Keratinocyte (primary cell): Measurements from ENCODE around the gene ELL. TPM values are rescaled to one million over a fixed set of nuclear protein-coding genes. Genes with fewer than 3 reads are reported as not detected.

Experiments
- DNase-seq: peaks from one replicate; pipeline ENCODE4 v3.0.0-alpha.2; 2011; ENCODE audit warnings: low read depth, missing footprints, low spot score
- FAIRE-seq: peaks from 2 replicates; lab custom pipeline; 2011; peaks lifted over from hg19 to GRCh38; lab: Jason Lieb, UNC
- H2AFZ ChIP-seq: 2 replicates; pipeline ENCODE4 v1.6.0; 2012; ENCODE audit warnings: low read length, control low read depth, inconsistent platforms; ENCODE audit not compliant: control insufficient read depth
- H3K27ac ChIP-seq: 2 replicates; pipeline ENCODE4 v1.5.1; 2011; ENCODE audit warnings: low read length; ENCODE audit not compliant: control insufficient read depth, insufficient read depth
- H3K27me3 ChIP-seq: 3 replicates; pipeline ENCODE4 v1.6.0; 2011; ENCODE audit warnings: low read length; ENCODE audit not compliant: control insufficient read depth, insufficient read depth; ENCODE audit errors: extremely low read depth
- H3K36me3 ChIP-seq, 2 experiments: 2 replicates in 1 of 2; 3 replicates in 1 of 2; pipeline ENCODE4 v1.5.1; 2011; ENCODE audit warnings: low read length in 2 of 2, mild to moderate bottlenecking in 1 of 2; ENCODE audit not compliant: control insufficient read depth in 2 of 2, insufficient read depth in 2 of 2; ENCODE audit errors: extremely low read depth in 1 of 2
- H3K4me1 ChIP-seq: 3 replicates; pipeline ENCODE4 v1.5.1; 2011; ENCODE audit warnings: low read length; ENCODE audit not compliant: control insufficient read depth, insufficient read depth; ENCODE audit errors: extremely low read depth
- H3K4me2 ChIP-seq: 3 replicates; pipeline ENCODE4 v1.6.0; 2011; ENCODE audit warnings: low read depth, low read length; ENCODE audit not compliant: control insufficient read depth, insufficient read depth; ENCODE audit errors: extremely low read depth
- H3K4me3 ChIP-seq, 3 experiments: fragments of 200-600 bp in 1 of 3; sonication (generic) in 1 of 3; 2 replicates in 2 of 3; 3 replicates in 1 of 3; pipeline ENCODE4 v1.5.1; 2011 to 2016; ENCODE audit warnings: low read length in 3 of 3, mild to moderate bottlenecking in 3 of 3, control low read depth in 2 of 3, inconsistent platforms in 1 of 3, low read depth in 1 of 3, mixed read lengths in 1 of 3, mixed run types in 1 of 3, moderate library complexity in 1 of 3; ENCODE audit not compliant: control insufficient read depth in 2 of 3, insufficient read depth in 2 of 3; ENCODE audit errors: extremely low read depth in 1 of 3
- H3K79me2 ChIP-seq: 2 replicates; pipeline ENCODE4 v1.6.0; 2012; ENCODE audit warnings: low read length; ENCODE audit not compliant: control insufficient read depth, insufficient read depth
- H3K9ac ChIP-seq: 3 replicates; pipeline ENCODE4 v1.6.0; 2011; ENCODE audit warnings: low read length; ENCODE audit not compliant: control insufficient read depth, insufficient read depth; ENCODE audit errors: extremely low read depth
- H3K9me1 ChIP-seq: 3 replicates; pipeline ENCODE4 v1.6.0; 2011; ENCODE audit warnings: low read length; ENCODE audit not compliant: control insufficient read depth, insufficient read depth; ENCODE audit errors: extremely low read depth
- H3K9me3 ChIP-seq: 2 replicates; pipeline ENCODE4 v1.5.1; 2012; ENCODE audit warnings: low read depth, low read length; ENCODE audit not compliant: control insufficient read depth
- H4K20me1 ChIP-seq: 3 replicates; pipeline ENCODE4 v1.6.0; 2011; ENCODE audit warnings: low read length; ENCODE audit not compliant: control insufficient read depth, insufficient read depth; ENCODE audit errors: extremely low read depth
- CTCF ChIP-seq, 3 experiments: IDR thresholded peaks in 1 of 3; conservative IDR thresholded peaks in 1 of 3; optimal IDR thresholded peaks in 1 of 3; 2 replicates in 2 of 3; 3 replicates in 1 of 3; pipeline versions ENCODE3 to v1.5.1; 2011; ENCODE audit warnings: low read length in 3 of 3, mild to moderate bottlenecking in 3 of 3, moderate library complexity in 2 of 3, control low read depth in 1 of 3, inconsistent platforms in 1 of 3; ENCODE audit not compliant: insufficient read depth in 2 of 3; ENCODE audit errors: extremely low read depth in 1 of 3
- EZH2 ChIP-seq: IDR thresholded peaks from one replicate; pipeline ENCODE4 v1.6.1; 2012; ENCODE audit warnings: inconsistent platforms, mild to moderate bottlenecking, low read length, moderate library complexity
- dilution Hi-C: fragments of 300-500 bp; cut with MboI; formaldehyde crosslinking; loops from one replicate; pipeline ENCODE4 v1.7.0; 2020; ENCODE audit warnings: low sequenced_read_pairs; ENCODE audit not compliant: extremely low pct_ligation_motif_present
- polyA plus RNA-seq, 5 experiments: library from polyadenylated mRNA; depleted of rRNA in 3 of 5; stranded (reverse) in 3 of 5; stranded (forward) in 1 of 5; unstranded in 1 of 5; fragments of >200 nt; gene quantifications; 1 replicate in 1 of 5; 2 replicates in 3 of 5; 3 replicates in 1 of 5; pipeline versions ENCODE4 v1.2.1 to v1.2.3, GENCODE V29; 2011 to 2012; ENCODE audit warnings: missing spikeins in 2 of 5, low read depth in 1 of 5, low replicate concordance in 1 of 5

Gene ELL
- polyA plus RNA-seq, 1 donor (not counting 4 experiments of a cell fraction or from before 2014, with no cell fraction given), result 4.4 TPM

- TF ChIP-seq EZH2 (no peak), CTCF (optimal IDR thresholded peaks at IDR 0.05 in 1 of 3, IDR thresholded peaks at IDR 0.05 in 1 of 3, conservative IDR thresholded peaks at IDR 0.05 in 1 of 3; ENCODE audit: extremely low read depth in 1 of 3, insufficient read depth in 2 of 3, low read length in 3 of 3) (no peak)
- H3K4me3 ChIP-seq, result no peak overlapping the region
- H3K4me1 ChIP-seq, result no peaks in the 10 kb centered on the region
- no peak for DNase-seq
- no peak overlapping the region for H3K4me2 ChIP-seq
- no peak for FAIRE-seq
- dilution Hi-C loops, result no loop called here
- no peak overlapping the region for H3K27ac ChIP-seq
- H2AFZ ChIP-seq, result no peak overlapping the region
- H3K9ac ChIP-seq, result no peak overlapping the region
- no peaks in the 10 kb centered on the region for H3K36me3 ChIP-seq
- H4K20me1 ChIP-seq, result no peaks in the 10 kb centered on the region
- peaks cover 27% of the 10 kb centered on the region for H3K27me3 ChIP-seq
- H3K79me2 ChIP-seq, result no peaks in the 10 kb centered on the region
- H3K9me1 ChIP-seq, result no peaks in the 10 kb centered on the region
- no peaks in the 10 kb centered on the region for H3K9me3 ChIP-seq
These were observed 128.0 kb downstream of the ELL start for GRCh38 chr19:18393836-18394235.

- Histone ChIP-seq H3K36me3 (no peaks in the 10 kb centered on the region), H4K20me1 (no peaks in the 10 kb centered on the region), H3K4me2 (no peak overlapping the region), H3K27me3 (peaks cover 28% of the 10 kb centered on the region), H3K79me2 (no peaks in the 10 kb centered on the region), H2AFZ (no peak overlapping the region), H3K9me1 (no peaks in the 10 kb centered on the region), H3K9ac (no peak overlapping the region), H3K9me3 (no peaks in the 10 kb centered on the region), H3K4me3 (no peak overlapping the region), H3K4me1 (no peaks in the 10 kb centered on the region), H3K27ac (no peak overlapping the region)
- dilution Hi-C loops, result no loop called here
- FAIRE-seq (no peak), DNase-seq (no peak)
- TF ChIP-seq CTCF (optimal IDR thresholded peaks at IDR 0.05 in 1 of 3, IDR thresholded peaks at IDR 0.05 in 1 of 3, conservative IDR thresholded peaks at IDR 0.05 in 1 of 3; ENCODE audit: extremely low read depth in 1 of 3, insufficient read depth in 2 of 3, low read length in 3 of 3) (no peak), EZH2 (no peak)
These were observed 128.9 kb downstream of the ELL start for GRCh38 chr19:18392926-18393325.

Other genes with a start within 250 kb of the ELL start
- 0.02 to 0.06 TPM in 2 of 3 replicates, not detected in the other for gene IQCN, start 247.6 kb downstream of the ELL start, polyA plus RNA-seq
- gene JUND, start 240.4 kb downstream of the ELL start, polyA plus RNA-seq, result 17.2 to 36.7 TPM (median 20.7 TPM) in 3 replicates
- 150 to 170 TPM (median 162 TPM) in 3 replicates for gene LSM4, start 199.0 kb downstream of the ELL start, polyA plus RNA-seq
- 4.8 to 5.8 TPM (median 5.6 TPM) in 3 replicates for gene PGPEP1, start 181.5 kb downstream of the ELL start, polyA plus RNA-seq
- 0.27 to 0.49 TPM (median 0.31 TPM) in 3 replicates for gene GDF15, start 135.9 kb downstream of the ELL start, polyA plus RNA-seq
- not detected in 3 replicates for gene LRRC25, start 124.4 kb downstream of the ELL start, polyA plus RNA-seq
- 7.5 to 11.3 TPM (median 10.8 TPM) in 3 replicates for gene SSBP4, start 102.7 kb downstream of the ELL start, polyA plus RNA-seq
- 3.5 to 8.3 TPM (median 7.0 TPM) in 3 replicates for gene ISYNA1, start 83.9 kb downstream of the ELL start, polyA plus RNA-seq
- gene FKBP8, start 21.5 kb upstream of the ELL start, polyA plus RNA-seq, result 115 to 222 TPM (median 150 TPM) in 3 replicates
- gene KXD1, start 35.8 kb upstream of the ELL start, polyA plus RNA-seq, result 94.6 to 129 TPM (median 119 TPM) in 3 replicates
- gene UBA52, start 49.8 kb upstream of the ELL start, polyA plus RNA-seq, result 1,376 to 2,465 TPM (median 1,831 TPM) in 3 replicates
- 29.5 to 36.9 TPM (median 31.9 TPM) in 3 replicates for gene REX1BD, start 66.7 kb upstream of the ELL start, polyA plus RNA-seq
- gene CRLF1, start 84.7 kb upstream of the ELL start, polyA plus RNA-seq, result 0.20 to 1.5 TPM (median 0.98 TPM) in 3 replicates
- gene TMEM59L, start 90.8 kb upstream of the ELL start, polyA plus RNA-seq, result 0.06 to 0.19 TPM in 2 of 3 replicates, not detected in the other
- gene KLHL26, start 115.0 kb upstream of the ELL start, polyA plus RNA-seq, result 0.68 to 2.0 TPM (median 1.3 TPM) in 3 replicates
- gene CRTC1, start 161.6 kb upstream of the ELL start, polyA plus RNA-seq, result 0.54 to 2.4 TPM (median 1.0 TPM) in 3 replicates